ENCODE data around the gene TSGA10. TPM values are rescaled to one million over a fixed set of nuclear protein-coding genes. Genes with fewer than 3 reads are reported as not detected.
"Not testable (repeated sequence)": the region's sequence is repeated elsewhere in the genome, so short reads cannot be mapped to it uniquely, and the experiment has no call there.

Gene TSGA10
- polyA plus RNA-seq, 3 donors: 12.0 to 13.8 (median 13.3) TPM

GRCh38 chr2:99156891-99157290 lies 2.1 kb upstream of the TSGA10 start:
- DNase-seq (ENCODE audit: low read depth in 3 of 3, low spot score in 2 of 3): no peak

- DNase-seq (ENCODE audit: low read depth in 3 of 3, low spot score in 2 of 3): no peak
Observed at GRCh38 chr2:99153921-99154604, 679 bp downstream of the TSGA10 start.

DNA sequence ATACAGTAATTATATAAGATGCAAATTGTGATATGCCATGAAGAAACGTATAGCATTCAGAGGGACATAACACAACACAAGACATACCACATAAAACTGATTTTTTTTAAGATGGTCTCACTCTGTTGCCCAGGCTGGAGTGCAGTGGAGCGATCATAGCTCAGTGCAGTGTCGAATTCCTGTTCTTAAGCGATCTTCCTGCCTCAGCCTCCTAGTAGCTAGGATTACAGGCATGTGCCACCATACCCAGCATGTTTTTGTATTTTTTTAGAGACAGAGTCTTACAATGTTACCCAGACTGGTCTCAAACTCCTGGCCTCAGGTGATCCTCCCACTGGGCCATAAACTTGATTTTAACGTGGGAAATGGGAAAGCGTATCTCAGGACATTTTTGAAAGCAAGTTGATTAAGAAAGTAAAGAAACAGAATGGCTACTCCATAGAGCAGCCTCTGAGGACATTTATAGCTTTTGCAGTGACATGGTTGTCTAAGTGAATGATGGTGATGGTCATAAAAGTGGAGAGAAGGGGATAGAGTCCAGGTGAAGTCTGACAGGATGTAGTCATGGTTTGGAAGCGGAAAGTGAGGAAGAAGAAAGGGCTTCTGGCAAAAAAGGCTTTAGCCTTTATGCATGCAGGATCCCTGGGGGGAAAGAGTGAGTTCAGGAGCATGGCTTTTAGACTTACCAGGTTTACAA lies 2.4 kb downstream of the TSGA10 start:
- DNase-seq (ENCODE audit: low read depth in 3 of 3, low spot score in 2 of 3): no peak

- no peak for DNase-seq (ENCODE audit: low read depth in 3 of 3, low spot score in 2 of 3)
Observed at GRCh38 chr2:99150706-99151105, 4.0 kb downstream of the TSGA10 start.

GRCh38 chr2:99141110-99142108 lies 13.3 kb downstream of the TSGA10 start, which contains the start of gene C2orf15:
Gene C2orf15, plus strand, starts transcription at chr2:99141707. Its CDS starts 8,852 bp downstream, at chr2:99150559.
- peak; percentile 83 to 90 (median 86) for DNase-seq (ENCODE audit: low read depth in 3 of 3, low spot score in 2 of 3)

DNA sequence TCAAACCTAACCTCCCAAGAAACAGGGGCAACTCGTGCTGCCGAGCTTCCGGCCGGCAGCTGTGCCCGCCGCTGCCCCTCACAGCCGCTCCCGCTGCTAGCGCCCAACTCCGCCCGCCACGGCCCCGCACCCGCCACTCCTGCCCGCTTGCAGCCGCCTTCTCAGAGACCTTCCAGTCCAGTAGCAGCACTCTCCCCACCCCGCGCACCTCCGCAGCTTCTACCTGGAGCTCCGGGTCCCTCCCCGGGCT lies 14.0 kb downstream of the TSGA10 start:
- DNase-seq (ENCODE audit: low read depth in 3 of 3, low spot score in 2 of 3): no peak

- DNase-seq (ENCODE audit: low read depth in 3 of 3, low spot score in 2 of 3): no peak
Observed at GRCh38 chr2:99140056-99140859, 14.5 kb downstream of the TSGA10 start.

GRCh38 chr2:99139003-99139402 lies 15.7 kb downstream of the TSGA10 start:
- DNase-seq (ENCODE audit: low read depth in 3 of 3, low spot score in 2 of 3): no peak

GRCh38 chr2:99135044-99135556 lies 19.6 kb downstream of the TSGA10 start:
- not testable (repeated sequence) for DNase-seq (ENCODE audit: low read depth in 3 of 3, low spot score in 2 of 3)

- DNase-seq (ENCODE audit: low read depth in 3 of 3, low spot score in 2 of 3): no peak
Observed at GRCh38 chr2:99127981-99128380, 26.8 kb downstream of the TSGA10 start.

DNA sequence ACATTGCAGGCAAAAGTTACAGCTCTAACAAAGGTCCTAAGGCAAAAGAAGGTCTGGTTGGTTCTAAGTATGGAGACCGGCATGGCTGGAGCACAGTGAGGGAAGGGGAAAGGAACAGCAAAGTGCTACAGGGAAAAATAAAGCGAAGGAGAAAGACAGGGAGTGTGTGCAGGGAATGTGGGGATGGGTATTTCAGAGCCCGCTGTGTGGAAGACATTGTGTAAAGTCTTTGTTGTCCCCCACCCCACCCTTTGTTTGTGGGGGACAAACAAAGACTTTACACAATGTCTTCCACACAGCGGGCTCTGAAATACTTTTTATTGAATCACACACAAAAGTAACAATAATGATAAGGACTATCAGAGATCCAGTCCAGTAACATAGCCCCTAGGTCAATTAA lies 42.1 kb downstream of the TSGA10 start:
- DNase-seq (ENCODE audit: low read depth in 3 of 3, low spot score in 2 of 3): no peak

- no peak for DNase-seq (ENCODE audit: low read depth in 3 of 3, low spot score in 2 of 3)
Observed at GRCh38 chr2:99111945-99112344, 42.8 kb downstream of the TSGA10 start.

- no peak for DNase-seq (ENCODE audit: low read depth in 3 of 3, low spot score in 2 of 3)
Observed at GRCh38 chr2:99111236-99111635, 43.5 kb downstream of the TSGA10 start.

DNA sequence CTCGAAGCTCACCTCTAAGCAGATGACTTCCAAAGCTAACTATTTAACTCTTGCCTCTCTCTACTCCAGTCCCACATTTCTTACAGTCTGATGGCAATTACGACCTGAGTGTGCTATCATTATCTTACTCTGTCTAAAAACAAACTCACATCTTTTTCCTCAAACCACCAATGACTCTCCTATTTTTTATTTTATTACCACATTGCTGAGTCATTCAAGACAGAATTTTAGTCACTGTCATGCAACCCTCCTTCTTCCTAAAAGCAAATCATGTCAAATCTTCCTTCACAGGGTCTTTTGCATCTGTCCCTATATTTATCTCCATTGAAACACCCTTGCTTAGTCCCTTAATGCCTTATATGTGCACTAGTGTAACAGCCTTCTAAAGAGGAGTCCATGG lies 47.8 kb downstream of the TSGA10 start:
- no peak for DNase-seq (ENCODE audit: low read depth in 3 of 3, low spot score in 2 of 3)

GRCh38 chr2:99104006-99104405 lies 50.7 kb downstream of the TSGA10 start:
- DNase-seq (ENCODE audit: low read depth in 3 of 3, low spot score in 2 of 3): no peak

GRCh38 chr2:99101697-99102096 lies 53.0 kb downstream of the TSGA10 start:
- no peak for DNase-seq (ENCODE audit: low read depth in 3 of 3, low spot score in 2 of 3)

DNA sequence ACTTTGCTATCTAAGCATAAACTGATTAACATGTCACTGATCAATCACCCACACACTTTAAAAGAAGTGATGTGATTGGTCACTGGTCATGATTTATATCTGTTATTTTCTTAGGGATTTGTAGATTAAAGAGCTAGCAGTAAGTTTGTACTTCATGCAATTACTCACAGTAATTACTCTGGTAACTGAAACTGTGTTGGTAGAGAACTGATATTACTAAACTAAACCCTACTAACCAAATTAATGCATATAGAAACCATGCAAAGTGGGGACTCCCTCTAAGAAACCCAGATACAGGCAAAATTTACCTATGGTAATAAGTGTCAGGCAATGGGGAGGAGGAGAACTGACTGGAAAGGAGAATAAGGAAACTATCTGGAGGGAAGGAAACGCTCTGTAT lies 58.0 kb downstream of the TSGA10 start:
- no peak for DNase-seq (ENCODE audit: low read depth in 3 of 3, low spot score in 2 of 3)

- DNase-seq (ENCODE audit: low read depth in 3 of 3, low spot score in 2 of 3): no peak
Observed at GRCh38 chr2:99088017-99088416, 66.7 kb downstream of the TSGA10 start.

DNA sequence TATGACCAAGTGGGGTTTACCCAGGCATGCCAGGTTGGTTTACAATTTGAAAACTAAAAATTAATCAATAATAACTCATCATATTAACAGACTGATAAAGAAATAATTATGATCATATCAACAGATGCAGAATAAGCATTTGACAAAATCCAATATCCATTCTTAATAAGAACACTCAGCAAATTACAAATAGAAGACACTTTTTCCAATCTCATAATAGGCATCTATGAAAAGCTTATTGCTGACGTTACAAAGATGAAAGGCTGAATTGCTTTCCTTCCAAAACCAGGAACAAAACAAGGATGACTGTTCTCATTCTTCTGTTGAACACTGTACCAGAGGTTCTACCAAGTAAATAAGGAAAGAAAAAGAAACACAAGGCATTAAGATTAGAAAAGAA lies 68.4 kb downstream of the TSGA10 start:
- no peak for DNase-seq (ENCODE audit: low read depth in 3 of 3, low spot score in 2 of 3)

DNA sequence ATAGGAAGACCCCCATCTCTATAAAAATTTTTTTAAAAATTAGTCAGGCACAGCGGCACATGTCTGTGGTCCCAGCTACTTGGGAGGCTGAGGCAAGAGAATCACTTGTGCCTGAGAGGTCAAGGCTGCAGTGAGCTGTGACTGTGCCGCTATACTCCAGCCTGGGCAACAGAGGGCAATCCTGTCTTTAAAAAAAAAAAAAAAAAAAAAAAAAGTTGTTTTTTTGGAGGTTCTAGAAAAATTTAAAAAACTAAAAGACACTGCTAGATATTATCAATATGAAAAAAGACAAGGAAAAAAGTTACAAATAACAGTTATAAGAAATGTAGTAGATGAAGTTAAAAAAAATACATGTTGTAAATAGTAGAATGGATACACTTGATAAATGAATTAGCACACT lies 69.3 kb downstream of the TSGA10 start:
- DNase-seq (ENCODE audit: low read depth in 3 of 3, low spot score in 2 of 3): no peak

All from right renal cortex interstitium (tissue), 3 donors.